Activated CD8-positive, alpha-beta T cell treated with anti-CD3 and anti-CD28 coated beads, Interleukin-2, amount 10 ng/mL, durations not matched to agents 7 days and 5 days (primary cell): Measurements from ENCODE around the gene ZNF621. TPM values are rescaled to one million over a fixed set of nuclear protein-coding genes. Genes with fewer than 3 reads are reported as not detected.

ENCODE experiments used
- ATAC-seq: fragments of 150-1000 bp; cut with Tn5 transposase; one replicate; pipeline ENCODE4 v1.10.0; 2021; ENCODE audit warnings: moderate library complexity
- CTCF ChIA-PET: fragments of 350-600 bp; sonication (Branson Sonifier 250); formaldehyde crosslinking; loops from one replicate; lab custom pipeline; 2021; ENCODE audit warnings: antibody characterized with exemption; lab: Charles Lee
- POLR2A ChIA-PET: fragments of 350-600 bp; sonication (Branson Sonifier 250); formaldehyde crosslinking; loops from one replicate; lab custom pipeline; 2021; ENCODE audit warnings: antibody characterized with exemption; lab: Charles Lee
- DNase-seq: peaks from one replicate; pipeline ENCODE4 v3.0.0-alpha.2; 2020
- H3K27ac Mint-ChIP-seq: one replicate; pipeline ENCODE4 v1.8.0; 2021; ENCODE audit warnings: mild to moderate bottlenecking, mixed read lengths
- H3K27me3 Mint-ChIP-seq: one replicate; pipeline ENCODE4 v1.8.0; 2021; ENCODE audit warnings: low read depth, mixed read lengths
- H3K36me3 Mint-ChIP-seq: one replicate; pipeline ENCODE4 v1.8.0; 2021; ENCODE audit warnings: low read depth, mixed read lengths
- H3K4me1 Mint-ChIP-seq: one replicate; pipeline ENCODE4 v1.8.0; 2021; ENCODE audit warnings: low read depth, mixed read lengths
- H3K4me3 Mint-ChIP-seq: one replicate; pipeline ENCODE4 v1.8.0; 2021; ENCODE audit warnings: mild to moderate bottlenecking, mixed read lengths
- H3K9me3 Mint-ChIP-seq: one replicate; pipeline ENCODE4 v1.8.0; 2022; ENCODE audit warnings: mixed read lengths; ENCODE audit not compliant: insufficient read depth
- total RNA-seq, 2 experiments: library from RNA; stranded (reverse); gene quantifications; one replicate each; pipeline ENCODE4 v1.2.3, GENCODE V29; 2021

Gene ZNF621
- total RNA-seq, 2 experiments from 2014 or later: 22.0 to 22.6 TPM

DNA sequence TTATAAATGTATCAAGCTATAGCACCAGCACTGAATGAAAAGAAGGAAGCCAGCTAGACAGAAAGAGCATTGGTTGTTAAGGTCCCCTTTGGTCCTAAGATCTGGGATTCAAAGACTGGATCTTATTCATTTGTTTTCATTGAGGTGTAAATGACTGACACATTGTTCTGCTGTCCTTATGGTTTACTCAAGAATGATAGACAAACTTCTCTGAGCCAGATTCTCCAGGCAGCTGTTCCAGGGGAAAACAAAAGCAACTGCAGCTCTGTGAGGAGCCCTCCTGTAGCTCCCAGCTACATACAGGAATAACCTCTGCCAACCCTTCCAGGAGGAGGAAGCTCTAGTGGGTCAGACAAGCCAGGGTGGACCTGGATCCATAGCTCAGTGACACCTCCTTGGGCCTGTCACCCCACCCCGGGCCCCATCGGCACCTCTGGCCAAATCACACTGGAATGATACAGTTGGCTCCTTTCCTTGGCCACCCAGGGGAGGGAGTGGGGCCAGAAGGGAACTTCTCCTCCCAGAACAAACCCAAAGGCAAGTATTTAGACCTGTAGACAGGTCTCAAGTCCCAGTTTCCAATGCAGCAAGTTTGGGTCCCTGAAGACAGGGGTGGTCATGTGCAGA is 57.8 kb downstream of the ZNF621 start:
- H3K4me3 Mint-ChIP-seq: no peak overlapping the region
- no peak overlapping the region for H3K27ac Mint-ChIP-seq
- no peaks in the 10 kb centered on the region for H3K9me3 Mint-ChIP-seq
- ATAC-seq (no peak), DNase-seq (no peak)
- peaks cover 2% of the 10 kb centered on the region for H3K27me3 Mint-ChIP-seq
- no peaks in the 10 kb centered on the region for H3K4me1 Mint-ChIP-seq
- H3K36me3 Mint-ChIP-seq: no peaks in the 10 kb centered on the region
- CTCF ChIA-PET: interaction anchor here (0.7 to 3.8 kb wide), 5 partner anchors 80 to 1517 kb away, joined by 3 to 20 read pairs (median 3); no protein-coding TSS in a partner anchor
- POLR2A ChIA-PET: no interaction called here

DNA sequence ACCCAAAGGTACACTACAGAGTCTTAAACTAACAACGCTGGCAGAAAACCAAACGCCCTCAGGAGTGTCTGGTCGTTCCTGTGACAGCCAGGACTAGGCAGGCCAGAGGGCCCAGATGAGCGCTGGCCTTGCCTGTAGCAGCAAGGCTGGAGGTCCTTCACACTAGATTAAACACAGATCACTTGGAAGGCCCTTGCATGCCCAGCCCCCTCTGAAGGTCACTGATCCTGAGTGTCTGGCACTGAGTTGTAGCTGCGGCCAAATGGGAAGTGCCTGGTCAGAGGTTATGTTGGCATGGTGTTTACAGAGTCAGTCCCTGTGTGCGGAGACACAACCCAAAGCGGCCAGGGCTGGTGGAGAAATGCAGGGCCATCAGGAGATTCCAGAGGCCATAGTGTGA is 58.9 kb downstream of the ZNF621 start:
- Mint-ChIP-seq H3K9me3 (no peaks in the 10 kb centered on the region), H3K4me1 (no peaks in the 10 kb centered on the region), H3K27ac (no peak overlapping the region), H3K4me3 (no peak overlapping the region), H3K36me3 (no peaks in the 10 kb centered on the region), H3K27me3 (peaks cover 2% of the 10 kb centered on the region)
- CTCF ChIA-PET: interaction anchor here (0.7 to 1.1 kb wide), 2 partner anchors 388 to 419 kb away, joined by 3 read pairs; no protein-coding TSS in a partner anchor
- ATAC-seq: no peak
- DNase-seq: no peak
- POLR2A ChIA-PET: interaction anchor here (1.2 kb wide), 1 partner anchor 615 kb away, joined by 3 read pairs; the partner anchor contains the start of gene CTNNB1

DNA sequence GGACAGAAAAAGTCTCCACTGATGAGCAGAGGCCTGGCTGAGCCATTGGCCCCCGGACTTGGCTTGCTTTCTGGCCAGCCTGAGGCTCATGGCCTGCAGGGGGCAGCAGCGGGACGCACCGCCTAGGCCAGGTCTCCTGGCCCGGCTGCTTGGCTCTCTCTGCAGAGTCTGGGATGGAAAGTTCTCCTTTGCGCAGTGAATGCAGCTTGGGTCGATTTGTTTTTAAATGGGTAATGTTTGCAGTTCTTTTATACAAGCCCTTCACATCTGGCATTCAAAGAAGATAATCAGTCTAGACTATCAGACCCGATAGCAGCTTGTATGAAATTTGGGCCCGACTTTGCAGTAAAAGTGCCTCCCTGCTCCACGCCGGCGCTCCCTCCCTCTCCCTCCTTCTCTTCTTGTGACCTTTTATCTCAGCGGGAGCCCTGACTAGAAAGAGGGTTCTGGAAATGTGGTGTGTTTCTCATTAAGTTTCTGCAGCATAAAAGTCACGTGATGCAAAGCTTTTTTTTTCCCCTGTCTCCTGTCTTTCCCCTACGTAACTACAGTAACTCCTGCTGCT is 59.9 kb downstream of the ZNF621 start:
- POLR2A ChIA-PET: interaction anchor here (1.2 kb wide), 1 partner anchor 614 kb away, joined by 3 read pairs; the partner anchor contains the start of gene CTNNB1
- DNase-seq (peak; percentile 76), ATAC-seq (peak; percentile 82)
- CTCF ChIA-PET: interaction anchor here (0.7 to 1.3 kb wide), 7 partner anchors 17 to 1308 kb away, joined by 3 to 5 read pairs (median 3); no protein-coding TSS in a partner anchor
- peaks cover 2% of the 10 kb centered on the region for H3K27me3 Mint-ChIP-seq
- H3K9me3 Mint-ChIP-seq: no peaks in the 10 kb centered on the region
- H3K4me1 Mint-ChIP-seq: no peaks in the 10 kb centered on the region
- H3K36me3 Mint-ChIP-seq: no peaks in the 10 kb centered on the region
- H3K27ac Mint-ChIP-seq: no peak overlapping the region
- no peak overlapping the region for H3K4me3 Mint-ChIP-seq

DNA sequence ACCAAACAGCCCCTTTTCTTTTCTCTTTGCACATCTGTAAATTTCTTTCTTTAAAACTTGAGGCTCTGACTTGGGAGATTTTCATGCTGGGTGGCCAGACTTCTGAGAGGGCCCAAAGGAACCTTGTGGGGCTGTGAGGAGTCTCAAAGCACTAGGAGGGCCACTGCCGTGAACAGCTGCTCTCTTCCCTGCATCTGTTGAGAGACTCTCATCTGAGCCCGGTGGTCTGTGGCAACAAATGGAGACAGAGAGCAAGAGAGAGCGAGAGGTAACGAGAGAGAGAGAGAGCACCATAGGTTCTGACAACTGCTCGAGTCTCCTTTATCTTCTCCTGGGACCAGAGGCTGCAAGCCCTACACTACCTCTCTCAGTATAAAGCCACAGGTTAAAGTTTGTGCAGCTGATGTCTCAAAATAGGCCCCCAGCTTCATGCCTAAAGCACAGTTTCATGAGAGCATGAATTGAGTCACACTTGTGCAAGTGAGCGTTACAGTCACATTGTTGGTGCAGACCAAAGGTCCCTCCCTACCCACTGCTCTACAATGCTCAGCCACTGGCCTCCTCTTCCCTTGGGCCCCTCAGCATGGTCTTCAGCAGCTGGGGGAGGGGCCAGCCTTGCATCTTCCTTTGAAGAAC is 60.7 kb downstream of the ZNF621 start:
- CTCF ChIA-PET: interaction anchor here (0.7 to 1.3 kb wide), 5 partner anchors 18 to 1298 kb away, joined by 3 to 5 read pairs (median 4); no protein-coding TSS in a partner anchor
- H3K9me3 Mint-ChIP-seq: no peaks in the 10 kb centered on the region
- no peaks in the 10 kb centered on the region for H3K36me3 Mint-ChIP-seq
- POLR2A ChIA-PET: no interaction called here
- ATAC-seq: no peak
- peaks cover 2% of the 10 kb centered on the region for H3K27me3 Mint-ChIP-seq
- no peak overlapping the region for H3K27ac Mint-ChIP-seq
- H3K4me1 Mint-ChIP-seq: no peaks in the 10 kb centered on the region
- no peak overlapping the region for H3K4me3 Mint-ChIP-seq
- DNase-seq: no peak

DNA sequence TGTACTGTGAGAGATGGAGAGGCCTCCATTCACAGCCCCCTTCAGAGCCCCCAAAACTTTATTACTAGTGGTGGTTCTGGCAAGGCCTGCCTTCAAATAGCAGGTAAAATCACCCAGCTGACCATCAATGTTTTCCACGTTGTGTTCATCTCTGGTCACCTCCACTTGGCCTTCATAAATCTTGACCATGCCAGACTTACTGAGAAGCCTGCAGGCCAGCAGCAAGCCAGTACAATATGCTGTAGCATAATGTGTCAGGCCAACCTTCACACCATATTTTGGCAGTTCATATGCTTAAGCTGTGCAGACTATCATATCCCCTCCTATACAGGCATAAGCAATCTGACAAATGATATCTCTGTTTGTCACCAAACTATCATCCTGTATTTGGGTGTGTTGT is 62.1 kb downstream of the ZNF621 start:
- CTCF ChIA-PET: interaction anchor here (1.2 to 1.3 kb wide), 2 partner anchors 9 to 1295 kb away, joined by 3 to 4 read pairs; no protein-coding TSS in a partner anchor

DNA sequence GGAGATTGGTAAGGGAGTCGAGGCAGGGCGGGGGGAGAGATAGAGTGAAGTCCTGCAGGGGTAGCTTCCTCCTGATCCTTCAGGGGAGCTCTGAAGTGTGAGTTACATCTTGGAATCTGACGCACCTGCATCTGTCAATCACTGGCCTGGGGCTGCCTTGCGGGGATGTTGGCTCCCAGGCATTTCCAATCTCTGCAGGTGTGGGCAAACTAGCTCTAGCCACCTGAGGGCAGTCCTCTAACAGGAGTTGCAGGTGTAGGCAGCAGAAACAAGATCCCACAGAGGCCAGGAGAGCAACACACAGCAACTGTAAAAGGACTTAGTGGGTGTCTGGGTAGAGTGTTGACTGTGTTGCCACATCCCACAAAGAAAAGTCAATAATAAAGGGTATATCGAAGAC is 63.6 kb downstream of the ZNF621 start:
- no peak for DNase-seq
- Mint-ChIP-seq H3K27me3 (peaks cover 11% of the 10 kb centered on the region), H3K27ac (no peak overlapping the region), H3K4me3 (no peak overlapping the region), H3K9me3 (no peaks in the 10 kb centered on the region), H3K4me1 (no peaks in the 10 kb centered on the region), H3K36me3 (no peaks in the 10 kb centered on the region)
- ATAC-seq: no peak
- ChIA-PET CTCF (no interaction called here), POLR2A (no interaction called here)

More for the DNA sequence above, 62.1 kb downstream of the ZNF621 start:
- Mint-ChIP-seq H3K27me3 (peaks cover 8% of the 10 kb centered on the region), H3K9me3 (no peaks in the 10 kb centered on the region), H3K4me3 (no peak overlapping the region), H3K36me3 (no peaks in the 10 kb centered on the region), H3K27ac (no peak overlapping the region), H3K4me1 (no peaks in the 10 kb centered on the region)
- POLR2A ChIA-PET: no interaction called here
- ATAC-seq: no peak
- DNase-seq: no peak

Other genes with a start within 250 kb of the ZNF621 start
- gene EIF1B, start 215.3 kb upstream of the ZNF621 start, total RNA-seq: 10 to 100 TPM; 33.1 to 33.2 TPM
- gene ENTPD3, start 137.8 kb upstream of the ZNF621 start, total RNA-seq: not detected
- 1,000 to 10,000 TPM; 1,835 to 1,964 TPM for gene RPL14, start 67.6 kb upstream of the ZNF621 start, total RNA-seq
- gene ZNF619, start 47.8 kb upstream of the ZNF621 start, total RNA-seq: 1 to 10 TPM; 6.7 to 8.5 TPM
- gene ZNF620, start 18.9 kb upstream of the ZNF621 start, total RNA-seq: 1 to 10 TPM; 4.0 to 4.6 TPM